ES-I3 (cell line): ENCODE measurements around the gene CPHXL.

Source experiments
- H3K36me3 ChIP-seq: 2 replicates; pipeline ENCODE4 v1.6.1; 2013; ENCODE audit warnings: mild to moderate bottlenecking, low read length, control low read depth, moderate library complexity; ENCODE audit not compliant: insufficient read depth
- H3K4me1 ChIP-seq: 2 replicates; pipeline ENCODE4 v1.6.1; 2013; ENCODE audit warnings: mild to moderate bottlenecking, control low read depth, low read length; ENCODE audit not compliant: insufficient read depth
- H3K9ac ChIP-seq: 2 replicates; pipeline ENCODE4 v1.6.1; 2013; ENCODE audit warnings: low read depth, mild to moderate bottlenecking, low read length, moderate library complexity
- H3K9me3 ChIP-seq: 2 replicates; pipeline ENCODE4 v1.6.1; 2013; ENCODE audit warnings: mild to moderate bottlenecking, low read length, moderate library complexity; ENCODE audit not compliant: control insufficient read depth, insufficient read depth

CPHXL gene

GRCh38 chr16:75726390-75726789 is at the start of gene CPHXL:
Gene CPHXL (minus strand): TSS chr16:75726490. CDS start chr16:75726442, 48 bp downstream.
- no peak within 1 kb of the TSS for H3K9ac ChIP-seq
- no peaks in the 10 kb centered on the region for H3K36me3 ChIP-seq

GRCh38 chr16:75774197-75774596 is 47.9 kb upstream of the CPHXL start:
- Histone ChIP-seq H3K4me1 (no peaks in the 10 kb centered on the region), H3K9me3 (peaks cover 5% of the 10 kb centered on the region; the same call in 1 of the 2 replicates), H3K36me3 (no peaks in the 10 kb centered on the region), H3K9ac (no peak overlapping the region)

More at GRCh38 chr16:75726390-75726789, at the start of gene CPHXL:
- no peaks in the 10 kb centered on the region for H3K9me3 ChIP-seq
- H3K4me1 ChIP-seq, result no peaks in the 10 kb centered on the region

- no peak overlapping the region for H3K9ac ChIP-seq
- H3K4me1 ChIP-seq, result no peaks in the 10 kb centered on the region
Observed at GRCh38 chr16:75770051-75770450, 43.8 kb upstream of the CPHXL start.

GRCh38 chr16:75764154-75764768 is 38.0 kb upstream of the CPHXL start:
- Histone ChIP-seq H3K9ac (no peak overlapping the region), H3K36me3 (no peaks in the 10 kb centered on the region), H3K9me3 (no peaks in the 10 kb centered on the region), H3K4me1 (no peaks in the 10 kb centered on the region)

More at GRCh38 chr16:75770051-75770450, 43.8 kb upstream of the CPHXL start:
- Histone ChIP-seq H3K36me3 (no peaks in the 10 kb centered on the region), H3K9me3 (peaks cover 5% of the 10 kb centered on the region; the same call in 1 of the 2 replicates)

GRCh38 chr16:75763204-75763603 is 36.9 kb upstream of the CPHXL start:
- H3K9me3 ChIP-seq, result no peaks in the 10 kb centered on the region
- no peaks in the 10 kb centered on the region for H3K36me3 ChIP-seq
- no peak overlapping the region for H3K9ac ChIP-seq
- no peaks in the 10 kb centered on the region for H3K4me1 ChIP-seq

- Histone ChIP-seq H3K36me3 (no peaks in the 10 kb centered on the region), H3K9ac (no peak overlapping the region), H3K9me3 (no peaks in the 10 kb centered on the region), H3K4me1 (no peaks in the 10 kb centered on the region)
Observed at GRCh38 chr16:75762746-75763145, 36.5 kb upstream of the CPHXL start.

GRCh38 chr16:75761108-75761507 is 34.8 kb upstream of the CPHXL start:
- no peaks in the 10 kb centered on the region for H3K4me1 ChIP-seq
- no peaks in the 10 kb centered on the region for H3K9me3 ChIP-seq
- H3K36me3 ChIP-seq, result no peaks in the 10 kb centered on the region
- H3K9ac ChIP-seq, result no peak overlapping the region

GRCh38 chr16:75760018-75760519 is 33.8 kb upstream of the CPHXL start:
- no peaks in the 10 kb centered on the region for H3K36me3 ChIP-seq
- H3K4me1 ChIP-seq, result no peaks in the 10 kb centered on the region
- H3K9ac ChIP-seq, result no peak overlapping the region
- no peaks in the 10 kb centered on the region for H3K9me3 ChIP-seq

- no peak overlapping the region for H3K9ac ChIP-seq
- H3K36me3 ChIP-seq, result no peaks in the 10 kb centered on the region
- H3K4me1 ChIP-seq, result no peaks in the 10 kb centered on the region
- H3K9me3 ChIP-seq, result no peaks in the 10 kb centered on the region
Observed at GRCh38 chr16:75758215-75758614, 31.9 kb upstream of the CPHXL start.

- Histone ChIP-seq H3K4me1 (no peaks in the 10 kb centered on the region), H3K36me3 (no peaks in the 10 kb centered on the region), H3K9ac (no peak overlapping the region), H3K9me3 (no peaks in the 10 kb centered on the region)
Observed at GRCh38 chr16:75754141-75754540, 27.9 kb upstream of the CPHXL start.

GRCh38 chr16:75750528-75750927 is 24.2 kb upstream of the CPHXL start:
- Histone ChIP-seq H3K9ac (no peak overlapping the region), H3K4me1 (no peaks in the 10 kb centered on the region), H3K36me3 (no peaks in the 10 kb centered on the region), H3K9me3 (no peaks in the 10 kb centered on the region)

GRCh38 chr16:75746359-75746758 is 20.1 kb upstream of the CPHXL start:
- H3K9me3 ChIP-seq, result peaks cover 2% of the 10 kb centered on the region; the same call in 1 of the 2 replicates

GRCh38 chr16:75745823-75746222 is 19.5 kb upstream of the CPHXL start:
- H3K4me1 ChIP-seq, result no peaks in the 10 kb centered on the region
- H3K9ac ChIP-seq, result no peak overlapping the region
- peaks cover 2% of the 10 kb centered on the region; the same call in 1 of the 2 replicates for H3K9me3 ChIP-seq
- H3K36me3 ChIP-seq, result no peaks in the 10 kb centered on the region

More at GRCh38 chr16:75746359-75746758, 20.1 kb upstream of the CPHXL start:
- Histone ChIP-seq H3K9ac (no peak overlapping the region), H3K36me3 (no peaks in the 10 kb centered on the region), H3K4me1 (no peaks in the 10 kb centered on the region)

- H3K4me1 ChIP-seq, result no peaks in the 10 kb centered on the region
- no peak overlapping the region for H3K9ac ChIP-seq
- H3K36me3 ChIP-seq, result no peaks in the 10 kb centered on the region
- H3K9me3 ChIP-seq, result peaks cover 2% of the 10 kb centered on the region; the same call in 1 of the 2 replicates
Observed at GRCh38 chr16:75745242-75745641, 19.0 kb upstream of the CPHXL start.

- Histone ChIP-seq H3K9me3 (peaks cover 2% of the 10 kb centered on the region; the same call in 1 of the 2 replicates), H3K4me1 (no peaks in the 10 kb centered on the region), H3K9ac (no peak overlapping the region), H3K36me3 (no peaks in the 10 kb centered on the region)
Observed at GRCh38 chr16:75742424-75743047, 16.2 kb upstream of the CPHXL start.
